Activated CD4-positive, alpha-beta T cell treated with anti-CD3 and anti-CD28 coated beads, Interleukin-2, Interleukin-6, amounts not matched to agents 100 ng/mL and 50 ng/mL, durations not matched to agents 16 hours and 8 hours (primary cell): ENCODE measurements around the gene FAT4.

Experiments
- DNase-seq: peaks from one replicate; pipeline ENCODE4 v3.0.0-alpha.2; 2020

Gene FAT4

DNA sequence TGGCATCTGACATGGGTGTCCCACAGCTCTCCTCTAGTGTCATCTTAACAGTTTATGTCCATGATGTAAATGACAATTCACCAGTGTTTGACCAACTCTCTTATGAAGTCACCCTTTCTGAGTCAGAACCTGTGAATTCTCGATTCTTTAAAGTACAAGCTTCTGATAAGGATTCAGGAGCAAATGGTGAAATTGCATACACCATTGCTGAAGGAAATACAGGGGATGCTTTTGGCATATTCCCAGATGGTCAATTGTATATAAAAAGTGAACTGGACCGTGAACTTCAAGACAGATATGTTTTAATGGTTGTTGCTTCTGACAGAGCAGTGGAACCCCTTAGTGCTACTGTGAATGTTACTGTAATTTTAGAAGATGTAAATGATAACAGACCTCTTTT lies 4.6 kb downstream of the FAT4 start:
- no peak for DNase-seq

DNA sequence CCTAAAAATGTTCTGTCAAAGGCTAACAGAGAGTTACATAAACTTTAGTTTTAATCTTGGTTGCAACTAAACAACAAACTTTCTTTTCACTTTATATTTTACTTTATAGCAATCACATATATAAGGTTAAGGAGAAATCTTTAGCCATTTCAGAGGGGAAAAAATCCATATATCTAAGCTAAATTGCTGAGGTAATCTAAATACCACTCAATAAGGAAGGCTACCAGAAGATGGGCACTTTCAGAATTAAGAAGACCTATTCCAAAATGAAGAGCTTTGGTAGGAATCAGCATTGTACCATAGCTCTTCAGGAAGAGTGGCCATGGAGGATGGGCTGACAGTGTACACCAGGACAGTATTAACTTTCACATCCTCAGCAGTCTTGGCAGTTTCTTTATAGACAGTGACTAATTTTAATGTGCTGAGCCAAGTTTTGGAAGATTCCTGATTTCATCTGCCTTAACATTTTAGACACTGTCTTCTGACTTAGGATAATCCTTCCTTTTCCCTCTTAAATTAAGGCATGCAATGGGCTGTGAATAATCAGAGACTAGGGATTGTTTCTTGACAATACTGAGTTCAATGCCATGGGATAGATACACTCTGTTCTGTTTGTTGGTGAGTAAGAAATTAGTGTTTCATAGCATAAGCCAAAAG lies 7.1 kb downstream of the FAT4 start:
- no peak for DNase-seq

DNA sequence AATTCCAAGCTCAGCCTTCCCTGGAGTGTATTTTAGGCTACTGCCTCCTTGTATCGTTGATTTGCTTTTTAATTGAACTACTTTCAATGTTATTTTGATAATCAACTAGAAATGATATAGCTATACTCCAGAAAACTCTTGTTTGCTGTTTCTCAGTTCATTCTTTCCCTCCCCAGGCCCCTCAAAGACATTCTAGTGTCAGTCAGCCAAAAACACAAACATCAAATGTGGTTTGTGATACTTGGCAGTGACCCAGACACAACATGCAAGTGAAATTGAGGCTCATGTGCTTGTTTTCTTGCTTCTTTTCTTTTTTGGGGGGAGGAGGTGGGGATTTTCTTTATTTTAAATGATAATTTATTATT lies 7.6 kb downstream of the FAT4 start:
- DNase-seq: no peak

DNA sequence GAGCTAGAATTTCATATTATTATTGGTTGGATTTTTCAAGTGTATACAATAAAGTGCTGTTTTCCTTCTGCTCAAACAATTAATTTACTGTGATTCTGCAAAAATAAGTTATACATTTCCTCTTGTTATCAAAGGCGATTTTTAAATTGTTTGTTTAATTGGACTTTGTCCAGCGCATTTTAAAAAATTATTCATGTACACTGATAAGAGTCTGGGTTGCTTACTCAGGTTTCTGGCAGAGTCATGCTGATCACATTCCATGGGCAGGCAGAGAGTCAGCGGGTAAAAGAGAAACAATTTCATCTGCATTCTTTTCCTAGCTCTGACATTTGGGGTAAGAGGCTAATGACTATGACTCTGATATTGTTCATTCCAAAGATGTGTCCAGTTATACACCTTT lies 8.9 kb downstream of the FAT4 start:
- no peak for DNase-seq

DNA sequence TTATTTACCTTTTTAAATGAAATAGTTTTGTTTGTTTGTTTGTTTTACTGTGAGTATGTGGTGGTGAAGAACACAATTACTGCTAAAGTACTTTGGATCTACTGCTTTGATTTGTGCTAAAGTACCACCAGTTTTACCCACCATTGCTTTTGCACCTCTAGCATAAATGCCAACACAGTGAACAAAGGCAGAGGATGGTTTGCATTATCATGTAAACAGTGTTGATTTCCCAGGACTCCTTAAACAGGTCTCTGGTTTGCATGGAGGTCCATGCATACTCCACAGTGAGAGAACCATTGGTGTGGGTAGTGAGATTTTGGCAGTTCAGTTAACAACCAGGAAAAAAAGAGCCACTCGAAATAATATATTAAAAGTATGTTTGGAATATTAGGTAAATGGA lies 11.0 kb downstream of the FAT4 start:
- DNase-seq: no peak

DNA sequence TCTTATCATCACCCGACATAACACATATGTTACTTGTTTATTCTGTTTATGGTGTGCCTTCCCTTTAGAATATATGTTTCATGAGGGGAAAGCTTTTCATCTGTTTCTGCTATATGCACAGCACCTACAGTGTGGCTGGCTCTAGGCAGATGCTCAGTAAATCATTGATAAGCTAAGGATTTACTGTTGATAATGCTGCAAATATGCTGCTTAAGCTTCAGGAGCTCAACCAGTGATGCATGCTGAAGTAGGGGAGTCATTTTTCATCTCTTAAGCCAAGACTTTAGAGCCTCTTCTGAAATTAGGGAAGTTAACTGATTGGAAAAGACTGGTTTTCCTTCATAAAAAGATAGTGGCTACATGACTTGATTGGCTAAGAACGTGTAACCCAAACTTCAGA lies 16.4 kb downstream of the FAT4 start:
- DNase-seq: no peak

DNA sequence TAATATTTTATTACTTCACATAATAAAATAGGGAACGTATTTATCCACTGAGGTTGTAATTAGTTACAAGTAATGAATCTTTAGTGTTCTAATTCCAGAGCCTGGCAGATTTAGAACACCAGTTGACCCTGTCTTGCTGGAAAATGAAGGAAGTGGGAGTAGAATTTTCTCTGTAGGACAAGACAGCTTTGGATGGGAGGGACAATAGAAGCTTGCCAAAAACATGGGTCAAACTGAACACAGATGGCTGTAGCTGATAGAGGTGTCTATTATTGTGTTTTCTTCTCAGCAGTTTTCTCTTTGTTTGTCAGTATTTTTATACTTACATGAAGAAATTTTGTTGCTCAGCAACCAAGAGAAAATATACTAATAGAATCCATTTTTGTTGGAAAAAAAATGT lies 20.2 kb downstream of the FAT4 start:
- no peak for DNase-seq

DNA sequence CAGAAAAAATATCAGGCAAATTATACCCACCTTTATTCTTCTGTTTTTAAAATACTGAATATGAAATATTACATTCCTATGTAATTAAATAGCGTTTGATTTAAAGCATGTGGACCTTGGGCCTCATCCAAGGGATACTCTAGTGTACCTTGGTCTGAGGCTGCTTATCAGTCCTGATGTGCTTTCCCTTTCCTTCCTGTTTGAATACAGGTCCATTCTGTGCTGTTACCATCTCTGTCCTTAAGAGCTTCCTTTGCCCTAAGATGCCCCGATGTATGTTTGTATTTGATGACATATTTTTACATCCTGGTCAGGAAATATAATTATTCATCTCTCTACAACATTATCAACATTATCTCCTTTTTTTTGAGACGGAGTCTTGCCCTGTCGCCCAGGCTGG lies 24.1 kb downstream of the FAT4 start:
- DNase-seq: no peak

DNA sequence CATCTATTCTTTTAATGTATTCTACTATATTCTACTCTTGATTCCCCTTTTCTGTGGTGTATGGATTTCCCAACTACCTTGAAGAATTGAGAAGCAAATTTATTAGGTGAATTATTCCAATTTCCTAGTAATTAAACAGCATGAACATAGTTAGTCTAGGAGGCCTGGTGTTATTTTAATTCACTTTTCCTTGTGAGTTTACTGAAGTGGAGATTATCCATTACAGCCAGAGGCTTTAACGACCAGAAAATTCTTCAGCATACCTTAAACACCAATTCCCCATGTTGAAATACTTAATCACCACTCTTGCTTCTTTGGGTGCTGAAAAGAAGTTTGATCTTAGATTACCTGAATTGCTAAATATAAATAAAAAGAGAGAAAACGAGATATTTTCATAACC lies 29.4 kb downstream of the FAT4 start:
- no peak for DNase-seq

DNA sequence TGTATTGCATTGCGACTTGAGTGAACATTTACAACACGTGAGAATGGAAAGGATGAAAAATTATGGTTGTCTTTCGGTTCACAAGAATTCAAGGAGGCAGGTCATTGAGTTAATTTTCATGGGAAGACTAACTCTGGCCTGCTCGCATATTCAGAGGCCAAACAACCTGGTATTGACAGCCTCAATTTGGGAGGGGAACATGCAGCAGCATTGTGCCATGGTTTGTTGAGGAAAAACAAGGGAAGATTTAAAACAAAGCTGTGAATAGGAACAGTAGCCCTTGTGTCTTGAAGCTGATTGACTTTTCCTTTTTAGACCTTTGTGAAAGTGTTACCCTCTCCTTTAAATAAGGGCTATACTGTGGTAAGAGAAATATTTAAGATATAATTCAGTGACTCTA lies 31.9 kb downstream of the FAT4 start:
- DNase-seq: no peak

DNA sequence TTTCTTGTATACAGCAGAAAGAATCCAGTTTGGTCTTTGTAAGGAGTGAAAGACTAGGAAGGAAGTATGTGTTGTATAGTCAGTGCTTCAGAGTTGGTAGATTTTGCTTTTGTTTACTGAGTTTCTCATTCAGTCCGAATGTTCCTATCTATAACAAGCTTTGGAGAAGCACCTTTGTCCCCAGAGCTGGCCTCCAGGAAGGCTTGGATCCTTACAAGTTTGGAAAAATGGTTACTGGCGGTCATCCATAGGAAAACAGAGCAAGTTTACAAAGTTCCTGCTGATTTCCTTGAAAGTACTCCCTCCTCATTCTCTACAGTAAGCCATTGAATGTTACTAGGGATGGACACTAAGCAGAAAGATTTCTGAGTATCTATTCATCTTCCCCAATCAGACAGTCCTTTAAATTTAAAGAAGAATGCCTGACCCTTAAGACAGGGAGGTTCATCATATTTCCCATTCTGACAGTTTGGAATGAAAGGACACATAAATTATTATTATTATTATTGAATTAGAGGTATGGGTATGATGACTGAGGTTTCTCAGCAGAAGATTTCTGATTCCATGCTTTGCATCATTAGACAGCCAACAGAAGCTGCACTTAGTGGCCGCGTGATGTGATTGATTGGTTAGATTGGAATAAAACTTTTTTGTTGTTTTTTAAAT lies 35.8 kb downstream of the FAT4 start:
- no peak for DNase-seq

DNA sequence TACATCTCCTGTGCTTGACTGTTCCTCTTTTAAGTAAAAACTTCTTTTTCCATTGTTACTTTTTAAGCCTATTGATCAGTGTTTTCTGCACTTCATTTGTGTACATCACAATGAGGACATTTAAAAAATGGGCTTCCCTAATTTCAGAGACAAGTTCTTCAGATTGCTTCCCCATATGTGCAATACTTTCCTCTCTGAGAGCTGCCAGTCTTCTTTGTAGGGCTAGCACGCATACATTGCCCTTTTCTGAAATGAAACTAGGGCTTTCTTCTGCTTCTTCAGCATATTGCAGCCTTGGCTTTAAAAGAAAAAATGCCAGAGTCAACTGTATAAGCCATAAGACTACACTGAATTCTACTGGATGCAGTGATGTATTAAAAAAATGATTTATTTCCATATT lies 37.8 kb downstream of the FAT4 start:
- DNase-seq: no peak

DNA sequence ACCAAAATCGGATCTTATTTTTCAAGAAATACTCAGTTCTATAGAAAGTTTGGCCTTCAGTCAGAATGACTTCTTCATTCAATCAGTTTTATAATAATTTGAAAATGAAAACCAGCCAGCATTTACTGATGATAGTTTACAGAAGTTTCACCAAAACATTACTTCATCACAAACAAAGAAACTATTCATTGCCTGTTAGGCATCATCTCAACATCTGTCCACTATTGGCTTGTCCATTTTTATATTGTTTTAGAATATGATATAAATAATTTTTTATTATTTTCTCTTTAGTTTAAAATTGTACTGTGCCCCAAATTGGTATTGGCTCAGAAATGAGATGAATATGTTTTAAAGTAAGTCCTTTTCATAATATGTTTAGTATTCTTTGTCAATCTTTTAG lies 38.4 kb downstream of the FAT4 start:
- no peak for DNase-seq

DNA sequence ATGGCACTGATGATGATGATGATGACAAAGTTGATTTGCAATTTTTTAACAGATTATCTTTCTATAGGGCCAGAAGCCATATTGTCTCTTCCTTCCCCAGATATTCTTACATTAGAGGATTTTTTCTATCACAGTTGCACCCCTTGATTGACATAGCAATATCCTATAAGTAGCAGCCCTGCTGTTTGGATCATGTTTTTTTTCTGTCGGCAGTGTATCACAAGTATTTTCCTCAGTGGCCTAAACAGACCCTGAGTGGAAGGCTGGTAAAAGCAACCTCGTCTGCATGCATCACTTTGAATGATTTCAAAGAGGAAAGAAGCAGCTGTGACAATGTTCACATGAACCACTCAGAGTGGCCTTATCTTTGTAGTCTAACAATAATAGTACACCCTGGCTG lies 41.0 kb downstream of the FAT4 start:
- no peak for DNase-seq

DNA sequence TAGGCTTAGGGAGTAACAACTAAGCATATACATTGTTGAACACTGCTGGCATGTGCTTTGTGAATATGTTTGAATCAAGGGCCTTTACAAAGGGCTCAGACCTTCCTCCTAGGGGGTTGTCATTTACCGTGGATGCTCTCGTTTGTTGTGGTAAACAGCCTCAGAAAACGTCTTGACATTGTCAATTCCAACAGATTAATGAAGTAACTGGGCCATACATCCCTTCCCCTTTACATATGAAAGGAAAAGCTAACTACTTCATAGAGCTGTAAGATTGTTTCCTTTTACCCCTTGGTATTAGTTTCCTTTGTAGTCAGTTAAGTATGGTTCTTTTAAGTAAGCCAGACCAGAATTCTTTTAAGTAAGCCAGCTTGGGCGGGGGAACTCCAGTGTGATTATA lies 42.9 kb downstream of the FAT4 start:
- no peak for DNase-seq

DNA sequence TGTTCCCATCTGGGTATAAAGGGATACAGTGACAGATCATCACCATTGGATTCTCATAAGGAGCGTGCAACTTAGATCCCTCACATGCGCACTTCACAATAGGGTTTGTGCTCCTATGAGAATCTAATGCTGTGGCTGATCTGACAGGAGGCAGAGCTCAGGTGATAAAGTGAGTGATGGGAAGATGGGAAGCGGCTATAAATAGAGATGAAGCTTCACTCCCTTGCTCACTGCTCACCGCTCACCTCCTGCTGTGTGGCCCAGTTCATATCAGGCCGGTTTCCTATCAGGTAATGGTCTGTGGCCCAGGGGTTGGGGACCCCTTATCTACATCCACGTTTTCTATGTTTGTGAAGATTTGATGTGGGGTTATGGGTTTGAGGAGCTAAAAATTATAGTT lies 43.7 kb downstream of the FAT4 start:
- no peak for DNase-seq

DNA sequence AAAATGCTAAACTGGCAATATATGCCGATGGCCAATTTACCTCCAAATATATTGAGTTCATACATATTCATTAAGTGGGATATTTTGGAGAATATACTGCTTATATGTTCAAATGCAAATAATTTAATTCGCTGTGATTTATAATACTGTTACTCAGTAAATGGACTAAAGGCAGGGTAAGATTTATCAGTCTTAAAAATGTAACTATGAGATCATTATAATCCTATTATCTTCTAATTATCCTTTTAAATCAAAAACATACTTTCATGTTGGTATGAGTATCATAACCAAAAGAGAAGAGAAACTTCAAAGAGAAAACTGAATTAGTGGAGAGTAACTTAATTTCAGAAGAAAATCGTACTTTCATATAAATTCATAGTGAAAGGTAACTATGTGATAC lies 44.6 kb downstream of the FAT4 start:
- no peak for DNase-seq

DNA sequence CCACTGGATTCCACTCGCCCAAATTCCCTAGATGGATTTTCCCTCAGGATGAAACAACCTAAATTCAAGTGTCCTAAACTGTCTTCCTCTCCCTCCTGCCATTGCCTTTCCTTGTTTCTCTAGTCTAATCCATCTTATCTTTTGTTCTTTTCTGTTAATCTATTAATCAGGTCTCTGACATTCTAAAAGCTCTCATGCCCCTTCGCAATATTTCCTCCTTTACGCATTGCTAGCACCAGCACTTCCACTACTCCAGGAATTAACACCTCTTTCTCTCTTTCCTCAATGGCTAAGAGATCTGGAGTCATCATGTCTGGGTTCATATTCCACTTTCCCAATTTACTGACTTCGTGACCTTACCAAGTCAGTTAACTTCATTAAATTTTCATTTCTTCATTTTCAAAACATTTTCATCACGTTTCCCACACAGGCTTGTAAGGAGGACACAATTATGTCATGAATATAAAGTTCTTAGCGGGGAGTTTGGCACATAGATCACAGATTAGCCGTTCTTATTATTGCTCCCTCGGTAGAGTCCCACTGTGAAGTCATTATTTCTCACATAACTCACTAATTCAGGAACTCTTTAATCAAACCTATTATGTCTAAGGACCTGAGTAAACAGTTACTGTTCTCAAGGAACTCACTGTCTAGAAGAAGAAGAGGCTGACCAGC lies 45.3 kb downstream of the FAT4 start:
- no peak for DNase-seq

DNA sequence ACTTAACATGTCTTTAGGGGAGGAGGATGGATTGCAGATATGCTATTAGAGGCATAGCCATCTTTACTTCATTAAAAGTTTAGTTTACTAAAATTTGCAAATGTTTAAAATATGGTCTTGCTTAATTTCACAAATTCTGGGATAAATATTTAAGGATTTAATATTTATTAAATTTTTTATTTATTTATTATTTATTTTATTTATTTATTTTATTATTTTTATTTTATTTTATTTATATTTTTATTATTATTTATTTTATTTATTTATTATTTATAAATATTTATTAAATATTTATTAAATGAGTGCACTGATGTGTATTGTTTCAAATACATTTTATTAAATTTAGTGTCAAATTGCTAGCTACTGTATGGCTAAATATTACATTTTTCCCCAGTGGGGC lies 46.0 kb downstream of the FAT4 start:
- DNase-seq: no peak
